ENCODE data around the gene PRR5L.
A peak's percentile ranks its signal among the peaks of the same experiment; 100 is the strongest.
"Not testable (repeated sequence)": the region's sequence is repeated elsewhere in the genome, so short reads cannot be mapped to it uniquely, and the experiment has no call there.

The PRR5L gene

DNA sequence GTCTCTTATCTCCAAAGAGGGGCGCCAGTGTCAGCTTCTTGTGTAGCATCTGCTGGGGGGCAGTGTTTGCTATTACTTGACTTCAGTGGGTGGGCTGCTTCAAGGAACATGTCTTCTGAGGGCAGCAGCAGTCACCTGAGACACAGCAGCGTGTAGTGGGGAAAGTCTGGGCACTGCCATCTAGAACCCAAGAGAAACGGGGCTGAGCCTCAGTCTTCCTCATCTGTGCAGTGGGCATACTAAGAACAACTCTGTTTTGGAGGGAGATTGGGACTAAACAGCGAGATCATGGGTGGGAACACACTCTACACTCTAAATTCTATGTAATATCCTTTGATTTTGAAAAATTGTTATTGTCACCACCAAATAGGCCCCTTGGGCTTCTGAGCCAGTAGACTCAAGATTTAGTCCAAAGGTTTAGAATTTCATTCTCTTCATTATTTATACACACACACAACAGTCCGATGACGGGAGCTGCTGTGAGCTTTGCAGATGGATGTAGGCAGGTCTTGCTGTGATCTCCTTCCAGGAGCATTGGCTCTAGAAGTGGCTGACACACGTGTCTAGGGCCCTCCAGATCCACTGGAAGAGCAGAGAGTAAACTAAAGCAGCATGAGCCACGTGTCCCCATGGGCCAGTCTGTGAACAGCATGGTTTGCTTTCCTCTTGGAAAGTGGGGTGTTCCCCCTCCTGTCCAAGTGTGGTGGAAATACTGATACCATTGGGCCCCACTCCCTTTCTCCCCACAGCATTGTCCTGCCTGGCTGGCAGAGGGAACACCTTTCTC is 162.2 kb downstream of the PRR5L start:
- DNase-seq (ENCODE audit: low read depth, low spot score): no peak

DNA sequence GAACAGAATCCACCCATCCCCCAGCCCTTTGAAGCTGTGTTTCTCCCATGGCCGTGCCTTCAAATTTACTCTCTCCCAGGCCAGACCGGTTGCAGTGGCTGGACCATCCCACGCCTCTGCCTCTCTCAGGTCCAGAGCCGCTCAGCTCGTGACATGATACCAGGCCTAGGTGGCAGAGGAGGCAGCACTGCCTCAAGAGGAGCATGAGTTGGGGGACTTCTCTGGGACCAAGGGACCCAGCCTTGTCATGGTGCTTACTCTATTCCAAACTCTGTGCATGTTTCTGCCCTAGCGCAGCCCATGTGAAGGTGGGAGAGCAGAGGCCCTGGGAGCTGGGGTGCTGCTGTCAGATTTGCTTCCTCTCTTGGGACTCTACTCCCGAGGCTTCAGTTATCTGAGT is 163.0 kb downstream of the PRR5L start:
- no peak for DNase-seq (ENCODE audit: low read depth, low spot score)

- no peak for DNase-seq (ENCODE audit: low read depth, low spot score)
Observed at GRCh38 chr11:36460220-36460619, 164.1 kb downstream of the PRR5L start.

GRCh38 chr11:36462321-36462720 is 166.2 kb downstream of the PRR5L start:
- DNase-seq (ENCODE audit: low read depth, low spot score): no peak

GRCh38 chr11:36463781-36464180 is 167.7 kb downstream of the PRR5L start:
- DNase-seq (ENCODE audit: low read depth, low spot score): peak; percentile 75

- no peak for DNase-seq (ENCODE audit: low read depth, low spot score)
Observed at GRCh38 chr11:36464720-36465119, 168.6 kb downstream of the PRR5L start.

GRCh38 chr11:36465449-36466163 is 169.5 kb downstream of the PRR5L start:
- DNase-seq (ENCODE audit: low read depth, low spot score): no peak

GRCh38 chr11:36467012-36467411 is 170.9 kb downstream of the PRR5L start:
- no peak for DNase-seq (ENCODE audit: low read depth, low spot score)

DNA sequence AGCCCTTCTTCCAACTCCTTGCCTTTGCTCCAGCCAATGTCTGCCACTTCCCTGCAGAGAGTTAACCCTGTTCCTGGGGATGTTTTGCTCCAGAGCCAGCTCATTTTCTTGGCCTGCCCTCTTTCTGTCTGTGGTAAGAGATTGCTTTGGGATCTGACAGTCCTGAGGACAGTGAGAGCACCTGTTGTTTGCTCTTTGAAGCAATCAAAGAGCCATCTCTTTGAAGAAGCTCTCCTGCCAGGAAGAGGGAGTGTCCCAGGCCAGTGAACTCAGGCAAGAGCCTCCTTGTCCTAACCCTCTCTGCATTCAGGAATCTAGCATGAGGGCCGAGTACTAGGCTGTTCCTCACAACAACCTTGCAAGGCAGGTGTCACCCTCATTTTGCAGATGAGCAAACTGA is 171.8 kb downstream of the PRR5L start:
- no peak for DNase-seq (ENCODE audit: low read depth, low spot score)

DNA sequence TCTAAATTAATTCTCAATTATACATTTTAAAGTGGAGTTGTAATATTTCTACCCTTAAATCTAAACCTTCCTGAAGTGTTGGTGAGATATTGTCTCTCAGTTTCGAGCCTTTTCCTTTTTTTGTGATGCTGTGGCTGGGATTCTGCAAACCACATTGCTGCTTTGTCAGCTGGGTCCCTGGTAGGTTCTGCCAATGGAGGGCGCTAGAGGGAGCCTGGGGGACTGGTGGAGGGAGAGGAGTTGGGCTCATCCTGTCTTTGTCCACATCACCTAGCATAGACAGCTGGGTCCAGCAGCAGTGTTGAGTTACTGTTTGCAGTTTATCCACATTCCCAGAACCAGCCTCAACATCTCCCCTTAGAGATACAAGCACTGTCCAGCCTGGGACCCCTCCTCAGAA is 173.0 kb downstream of the PRR5L start:
- DNase-seq (ENCODE audit: low read depth, low spot score): peak; percentile 47

DNA sequence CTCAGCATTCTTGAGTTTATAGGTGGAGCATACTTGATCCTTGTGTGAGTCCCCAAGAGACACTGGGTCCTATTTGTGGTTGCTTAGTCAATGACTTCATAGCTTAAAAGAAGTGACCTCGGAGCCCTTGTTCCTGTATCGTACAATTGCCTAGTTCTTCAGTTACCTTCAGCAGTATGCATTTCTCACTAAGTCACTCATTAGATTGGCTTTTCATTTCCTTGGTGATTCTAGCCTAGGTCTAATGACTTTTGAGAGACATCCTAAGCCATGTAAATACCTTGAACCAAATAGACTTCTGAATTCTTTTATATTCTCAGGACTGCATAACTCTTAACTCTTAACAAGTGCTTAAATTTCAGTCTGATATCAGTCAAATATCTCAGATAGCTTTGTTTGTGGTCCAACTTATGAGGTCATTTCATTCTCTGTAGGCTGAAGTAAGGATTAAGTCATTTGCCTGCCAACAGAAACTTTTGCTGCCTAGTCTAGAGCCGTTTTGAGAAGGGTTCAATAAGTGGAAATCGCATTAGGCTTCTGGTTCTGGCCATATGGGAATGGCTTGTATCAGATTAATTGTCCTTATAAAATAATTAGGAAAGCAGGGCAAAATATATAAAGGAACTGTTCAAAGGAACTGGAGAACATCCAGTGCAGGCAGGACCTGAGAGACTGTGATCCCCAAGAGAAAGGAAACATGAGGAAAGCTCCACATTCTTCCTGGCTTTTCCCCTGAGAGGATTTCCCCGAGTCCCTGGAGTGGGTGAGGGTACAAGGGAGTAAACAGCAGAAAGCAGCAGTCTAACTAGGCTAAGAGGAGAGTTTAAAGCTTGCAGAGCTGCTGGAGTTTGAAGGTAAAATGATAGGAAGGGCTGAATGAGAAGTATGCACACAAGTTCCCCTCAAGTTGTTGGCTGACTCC is 174.1 kb downstream of the PRR5L start:
- DNase-seq (ENCODE audit: low read depth, low spot score): peak; percentile 79

DNA sequence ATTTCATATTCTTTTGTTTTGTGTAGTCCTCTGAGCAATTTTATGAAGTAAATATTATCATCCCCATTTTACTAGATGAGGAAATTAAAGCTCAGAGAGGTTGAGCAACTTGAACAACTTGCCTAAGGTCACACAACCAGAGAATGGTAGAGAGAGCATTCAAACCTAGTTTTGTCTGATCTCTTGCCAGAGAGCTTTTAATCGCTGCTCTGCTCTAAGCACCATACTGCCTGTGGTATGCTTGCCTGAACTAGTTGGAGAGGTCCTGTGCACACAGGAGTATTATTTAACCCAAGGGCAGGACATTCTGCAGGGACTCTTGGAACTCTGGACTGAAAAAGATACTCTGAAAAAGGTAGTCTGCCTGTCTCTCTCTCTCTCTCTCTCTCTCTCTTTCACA is 175.5 kb downstream of the PRR5L start:
- DNase-seq (ENCODE audit: low read depth, low spot score): no peak

DNA sequence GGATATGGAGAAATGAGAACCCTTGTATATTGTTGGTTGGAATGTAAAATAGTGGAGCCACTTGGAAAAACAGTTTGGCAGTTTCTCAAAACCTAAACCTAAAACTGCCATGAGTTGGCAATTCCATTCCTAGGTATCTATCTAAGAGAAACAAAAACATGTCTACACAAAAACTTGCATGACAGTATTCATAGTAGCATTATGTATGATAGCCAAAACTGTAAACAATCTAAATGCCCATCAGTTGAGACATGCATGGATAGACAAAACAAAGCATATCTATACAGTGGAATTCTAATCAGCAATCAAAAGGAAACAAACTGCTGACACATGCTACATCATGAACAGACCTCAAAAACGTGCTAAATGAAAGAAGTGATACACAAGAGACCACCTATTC is 179.1 kb downstream of the PRR5L start:
- peak; percentile 35 for DNase-seq (ENCODE audit: low read depth, low spot score)

DNA sequence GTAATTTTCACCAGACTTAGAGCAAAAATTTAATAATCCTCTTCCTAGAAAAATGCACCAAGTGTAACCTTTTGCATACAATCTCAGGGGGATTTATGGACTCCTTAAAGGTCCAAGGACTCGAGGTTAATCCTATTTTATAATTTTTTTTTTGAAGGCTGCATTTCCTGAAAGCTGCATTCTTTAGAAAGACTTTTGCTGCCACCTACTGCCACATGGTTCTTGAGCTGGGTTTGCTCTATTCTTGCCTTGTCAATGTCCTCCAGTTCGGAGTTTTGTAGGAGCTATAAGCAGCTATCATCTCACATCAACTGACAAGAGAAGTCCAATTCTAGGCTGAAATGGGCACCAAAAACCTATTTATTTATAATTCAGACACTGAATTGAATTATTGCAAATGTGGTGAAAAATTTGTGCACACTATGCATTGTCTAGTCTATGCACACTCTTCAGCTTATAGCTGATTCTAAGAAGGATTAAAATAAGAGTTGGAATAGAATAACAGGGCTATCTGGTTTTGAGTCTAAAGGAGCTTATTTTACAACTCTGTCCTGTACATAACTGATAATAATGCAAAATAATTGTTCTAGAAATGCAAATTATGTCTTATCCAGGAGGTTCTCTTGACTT is 182.7 kb downstream of the PRR5L start:
- peak; percentile 72 for DNase-seq (ENCODE audit: low read depth, low spot score)

GRCh38 chr11:36480833-36481232 is 184.7 kb downstream of the PRR5L start:
- no peak for DNase-seq (ENCODE audit: low read depth, low spot score)

DNA sequence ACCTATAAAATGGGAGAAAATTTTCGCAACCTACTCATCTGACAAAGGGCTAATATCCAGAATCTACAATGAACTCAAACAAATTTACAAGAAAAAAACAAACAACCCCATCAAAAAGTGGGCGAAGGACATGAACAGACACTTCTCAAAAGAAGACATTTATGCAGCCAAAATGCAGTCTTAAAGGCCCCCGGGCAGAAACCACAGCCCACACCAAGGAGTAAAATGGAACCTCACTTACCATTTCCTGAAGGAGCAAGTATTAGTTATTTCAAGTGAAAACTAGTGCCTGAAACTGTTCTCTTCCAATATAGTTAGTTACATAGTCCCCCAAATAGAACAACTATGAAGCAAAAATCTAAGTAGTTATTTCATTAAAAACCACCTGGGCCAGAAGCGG is 187.0 kb downstream of the PRR5L start:
- DNase-seq (ENCODE audit: low read depth, low spot score): not testable (repeated sequence)

DNA sequence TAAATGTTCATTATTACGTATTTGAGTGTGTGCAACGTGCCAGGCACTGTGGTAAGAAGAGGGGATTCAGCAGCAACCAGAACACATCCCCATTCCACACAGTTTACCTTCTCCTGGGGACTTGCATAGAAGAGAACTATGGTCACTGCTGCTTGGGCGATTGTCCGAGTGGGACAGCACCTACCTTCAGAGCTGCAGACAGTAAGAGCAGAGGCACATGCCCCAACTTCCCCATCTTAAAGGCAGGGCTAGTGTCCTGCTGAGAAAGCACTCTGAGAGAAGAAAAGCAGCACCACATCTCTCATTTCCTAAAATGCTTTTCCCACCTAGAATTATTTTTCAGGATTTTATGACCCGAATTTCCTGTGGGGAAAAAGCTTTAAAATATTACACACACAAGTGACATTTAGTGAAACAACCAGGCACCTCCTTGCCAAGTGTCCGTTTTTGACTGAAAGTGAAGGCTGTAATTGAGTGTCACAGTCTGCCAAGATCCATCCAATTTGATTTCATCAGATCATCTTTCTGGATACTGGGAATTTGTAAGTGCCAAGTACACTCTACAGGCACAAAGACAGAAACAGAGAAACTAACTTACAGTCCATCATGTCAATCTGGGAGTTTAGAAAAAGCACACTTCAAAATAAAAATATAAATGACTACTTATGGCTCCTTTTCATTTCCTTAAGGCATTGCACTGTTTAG is 189.4 kb downstream of the PRR5L start:
- DNase-seq (ENCODE audit: low read depth, low spot score): no peak

DNA sequence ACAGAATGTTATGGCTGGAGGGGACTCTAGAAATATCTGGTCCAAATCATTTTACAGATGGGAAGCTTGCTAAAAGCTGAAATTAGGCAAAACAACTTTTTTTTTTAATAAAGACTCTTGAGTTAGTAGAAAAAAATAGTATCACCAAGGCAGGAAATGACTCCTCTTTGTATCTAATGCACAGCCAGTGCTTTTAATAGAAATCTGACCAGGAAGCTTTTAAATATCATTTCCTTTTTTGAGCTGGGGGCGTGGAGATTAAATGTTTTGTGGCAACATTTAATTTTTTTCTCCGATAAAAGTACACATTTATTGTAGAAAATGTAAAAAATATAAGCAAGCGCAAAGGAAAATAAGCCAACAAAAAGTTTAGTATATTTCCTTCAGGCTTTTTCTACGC is 191.5 kb downstream of the PRR5L start:
- no peak for DNase-seq (ENCODE audit: low read depth, low spot score)

DNA sequence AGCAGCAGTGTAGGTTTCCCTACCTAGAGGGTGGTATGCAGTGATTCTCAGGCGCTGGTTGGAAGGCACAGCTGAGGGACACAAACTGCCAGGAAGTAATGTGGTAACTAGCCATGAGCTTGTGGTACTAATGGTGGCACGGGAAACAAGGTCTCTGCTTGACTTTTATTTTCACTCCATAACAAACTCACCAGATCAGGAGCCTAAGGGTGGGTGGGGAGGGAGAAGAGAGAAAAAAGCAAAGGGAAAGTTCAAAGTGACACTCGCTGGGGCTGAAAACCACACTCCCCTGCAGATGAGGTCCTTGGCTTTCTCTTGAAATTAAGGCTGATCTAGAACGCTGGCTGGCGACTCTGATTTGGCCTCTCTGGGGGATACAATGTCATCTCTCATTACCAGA is 192.0 kb downstream of the PRR5L start:
- DNase-seq (ENCODE audit: low read depth, low spot score): no peak

DNA sequence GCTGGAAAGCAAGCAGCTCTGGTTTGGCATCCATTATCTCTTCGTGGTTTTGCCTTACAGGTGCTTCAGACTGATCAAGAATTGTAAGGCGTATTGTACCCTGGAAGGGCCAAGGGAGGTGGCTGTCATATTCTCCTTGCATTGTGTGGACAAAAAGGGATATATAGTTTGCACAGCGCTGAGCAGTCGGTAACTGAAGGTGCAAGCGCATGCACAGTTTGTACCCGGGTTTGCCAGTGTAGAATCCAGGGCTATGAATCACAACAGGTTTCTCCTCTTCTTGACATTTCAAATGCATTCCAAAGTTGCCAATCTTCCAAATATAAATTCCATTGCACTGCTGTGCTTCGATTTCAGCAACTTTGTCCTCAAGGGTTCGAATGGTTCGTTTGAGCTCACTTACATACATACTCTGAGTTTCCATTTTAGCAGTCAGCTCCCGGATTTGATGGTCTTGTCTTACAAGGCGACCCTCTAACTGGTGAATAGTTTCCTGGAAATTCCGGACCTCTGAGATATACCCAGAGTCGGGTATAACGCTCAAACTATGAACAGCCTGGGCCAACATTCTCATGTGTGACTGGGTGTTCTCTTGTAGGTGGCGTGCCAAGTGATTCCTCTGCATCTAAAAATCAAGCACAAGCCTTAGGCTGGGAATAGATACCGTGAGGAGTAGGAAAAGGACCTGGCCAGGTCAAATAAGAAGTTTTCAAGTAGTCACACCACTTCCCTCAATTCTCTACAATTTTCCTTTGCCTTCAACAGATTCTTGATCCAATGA is 194.1 kb downstream of the PRR5L start:
- no peak for DNase-seq (ENCODE audit: low read depth, low spot score)
